ENCODE results near the gene MPPED1. TPM values are rescaled to one million over a fixed set of nuclear protein-coding genes. Genes with fewer than 3 reads are reported as not detected.

MPPED1 gene
- total RNA-seq, 4 donors from 2014 or later, result 0.29 to 6.8 (median 0.80) TPM; not detected in 1

- DNase-seq (ENCODE audit: low spot score in 2 of 2), result peak in 1 of 2 donors; percentile 52
- intact Hi-C loops (cut with DNase I; ENCODE audit: low total_unique reads), result no loop called here
- no peak for TF ChIP-seq POLR2A (IDR thresholded peaks at IDR 0.05)
- TF ChIP-seq CTCF (IDR thresholded peaks at IDR 0.05), result no peak
- WGBS, 2 donors, result 80 to 89% methylated on average over 18 of the region's 18 CpGs
- no peak overlapping the region for H3K4me3 ChIP-seq (ENCODE audit: low read depth, poor library complexity, severe bottlenecking)
These were observed 129.9 kb downstream of the MPPED1 start for GRCh38 chr22:43541462-43542407.

GRCh38 chr22:43542681-43543521, 131.1 kb downstream of the MPPED1 start:
- TF ChIP-seq POLR2A (IDR thresholded peaks at IDR 0.05), result no peak
- TF ChIP-seq CTCF (IDR thresholded peaks at IDR 0.05), result no peak
- DNase-seq (ENCODE audit: low spot score in 2 of 2), result peak in 1 of 2 donors; percentile 72
- intact Hi-C loops (cut with DNase I; ENCODE audit: low total_unique reads), result no loop called here
- 90 to 91% methylated on average over 17 to 23 of the region's 23 CpGs for WGBS, 2 donors
- H3K4me3 ChIP-seq (ENCODE audit: low read depth, poor library complexity, severe bottlenecking), result no peak overlapping the region

- intact Hi-C loops (cut with DNase I; ENCODE audit: low total_unique reads), result no loop called here
- H3K4me3 ChIP-seq (ENCODE audit: low read depth, poor library complexity, severe bottlenecking), result no peak overlapping the region
- peak in 1 of 2 donors; percentile 72 for DNase-seq (ENCODE audit: low spot score in 2 of 2)
- TF ChIP-seq CTCF (IDR thresholded peaks at IDR 0.05) (no peak), POLR2A (IDR thresholded peaks at IDR 0.05) (no peak)
- WGBS, 2 donors, result 85 to 90% methylated on average over 11 to 12 of the region's 12 CpGs
These were observed 131.9 kb downstream of the MPPED1 start for GRCh38 chr22:43543522-43544288.

- H3K4me3 ChIP-seq (ENCODE audit: low read depth, poor library complexity, severe bottlenecking), result no peak overlapping the region
- WGBS, 2 donors, result 71 to 75% methylated on average over 4 of the region's 4 CpGs
- DNase-seq (ENCODE audit: low spot score in 2 of 2), result peak in 1 of 2 donors; percentile 17
- intact Hi-C loops (cut with DNase I; ENCODE audit: low total_unique reads), result no loop called here
- TF ChIP-seq CTCF (IDR thresholded peaks at IDR 0.05) (no peak), POLR2A (IDR thresholded peaks at IDR 0.05) (no peak)
These were observed 132.5 kb downstream of the MPPED1 start for GRCh38 chr22:43544289-43544673.

GRCh38 chr22:43546186-43546585, 134.4 kb downstream of the MPPED1 start:
- no peak for DNase-seq (ENCODE audit: low spot score in 2 of 2)
- 81 to 90% methylated on average over 5 of the region's 5 CpGs for WGBS, 2 donors
- intact Hi-C loops (cut with DNase I; ENCODE audit: low total_unique reads), result no loop called here
- TF ChIP-seq POLR2A (IDR thresholded peaks at IDR 0.05), result no peak
- TF ChIP-seq CTCF (IDR thresholded peaks at IDR 0.05), result no peak
- no peak overlapping the region for H3K4me3 ChIP-seq (ENCODE audit: low read depth, poor library complexity, severe bottlenecking)
